Neural crest cell (in vitro differentiated cells): ENCODE results near the gene PRPF19. TPM values are rescaled to one million over a fixed set of nuclear protein-coding genes. Genes with fewer than 3 reads are reported as not detected.

Experiments
- DNase-seq: peaks from one replicate; pipeline ENCODE4 v3.0.0; 2021; ENCODE audit warnings: low read depth, mixed read lengths, low spot score
- H3K27ac Mint-ChIP-seq: one replicate; pipeline ENCODE4 v1.8.0; 2021; ENCODE audit warnings: mild to moderate bottlenecking, mixed read lengths; ENCODE audit not compliant: unreplicated experiment
- H3K27me3 Mint-ChIP-seq: 2 replicates; pipeline ENCODE4 v1.8.0; 2021; ENCODE audit warnings: low read depth, mild to moderate bottlenecking, mixed read lengths
- H3K36me3 Mint-ChIP-seq: 2 replicates; pipeline ENCODE4 v1.8.0; 2021; ENCODE audit warnings: low read depth, mild to moderate bottlenecking, mixed read lengths
- H3K4me1 Mint-ChIP-seq: 2 replicates; pipeline ENCODE4 v1.8.0; 2021; ENCODE audit warnings: mixed read lengths
- H3K4me3 Mint-ChIP-seq: one replicate; pipeline ENCODE4 v1.8.0; 2021; ENCODE audit warnings: mild to moderate bottlenecking, mixed read lengths
- H3K9me3 Mint-ChIP-seq: 2 replicates; pipeline ENCODE4 v1.8.0; 2021; ENCODE audit warnings: mixed read lengths
- CTCF ChIP-seq: fragments of 200-600 bp; sonication (generic); conservative IDR thresholded peaks from 2 replicates; pipeline ENCODE4 v1.5.0; 2021; ENCODE audit warnings: antibody characterized with exemption, mild to moderate bottlenecking
- total RNA-seq: library from RNA; stranded (reverse); gene quantifications from 2 replicates; pipeline ENCODE4 v1.2.1, GENCODE V29; 2021

PRPF19 gene
- total RNA-seq, 1 donor from 2014 or later: 183 TPM

- H3K4me3 Mint-ChIP-seq: no peak overlapping the region
- no peaks in the 10 kb centered on the region for H3K9me3 Mint-ChIP-seq
- TF ChIP-seq CTCF: no peak
- peaks cover 11% of the 10 kb centered on the region for H3K36me3 Mint-ChIP-seq
- H3K27ac Mint-ChIP-seq: no peak overlapping the region
- DNase-seq: no peak
- H3K27me3 Mint-ChIP-seq: no peaks in the 10 kb centered on the region
- peaks cover 5% of the 10 kb centered on the region for H3K4me1 Mint-ChIP-seq
These were observed 27.3 kb downstream of the PRPF19 start for GRCh38 chr11:60879104-60879503.

GRCh38 chr11:60878245-60879101 lies 27.9 kb downstream of the PRPF19 start:
- H3K4me3 Mint-ChIP-seq: no peak overlapping the region
- no peak for TF ChIP-seq CTCF
- no peaks in the 10 kb centered on the region for H3K27me3 Mint-ChIP-seq
- peaks cover 9% of the 10 kb centered on the region for H3K36me3 Mint-ChIP-seq
- H3K9me3 Mint-ChIP-seq: no peaks in the 10 kb centered on the region
- no peak for DNase-seq
- H3K27ac Mint-ChIP-seq: no peak overlapping the region
- H3K4me1 Mint-ChIP-seq: peaks cover 5% of the 10 kb centered on the region

GRCh38 chr11:60876168-60876485 lies 30.3 kb downstream of the PRPF19 start:
- no peak overlapping the region for H3K27ac Mint-ChIP-seq
- no peaks in the 10 kb centered on the region for H3K36me3 Mint-ChIP-seq
- TF ChIP-seq CTCF: no peak
- H3K27me3 Mint-ChIP-seq: no peaks in the 10 kb centered on the region
- no peak overlapping the region for H3K4me3 Mint-ChIP-seq
- H3K9me3 Mint-ChIP-seq: no peaks in the 10 kb centered on the region
- peaks cover 5% of the 10 kb centered on the region for H3K4me1 Mint-ChIP-seq
- no peak for DNase-seq

GRCh38 chr11:60875366-60876167 lies 30.8 kb downstream of the PRPF19 start:
- H3K4me1 Mint-ChIP-seq: no peaks in the 10 kb centered on the region
- no peak overlapping the region for H3K27ac Mint-ChIP-seq
- H3K4me3 Mint-ChIP-seq: no peak overlapping the region
- H3K9me3 Mint-ChIP-seq: no peaks in the 10 kb centered on the region
- TF ChIP-seq CTCF: no peak
- DNase-seq: no peak
- H3K36me3 Mint-ChIP-seq: no peaks in the 10 kb centered on the region
- no peaks in the 10 kb centered on the region for H3K27me3 Mint-ChIP-seq

- Mint-ChIP-seq H3K36me3 (no peaks in the 10 kb centered on the region), H3K9me3 (no peaks in the 10 kb centered on the region), H3K4me3 (no peak overlapping the region), H3K4me1 (no peaks in the 10 kb centered on the region), H3K27me3 (no peaks in the 10 kb centered on the region), H3K27ac (no peak overlapping the region)
- no peak for DNase-seq
- no peak for TF ChIP-seq CTCF
These were observed 31.7 kb downstream of the PRPF19 start for GRCh38 chr11:60874421-60875365.
